ENCODE measurements around the gene M6PR. TPM values are rescaled to one million over a fixed set of nuclear protein-coding genes. Genes with fewer than 3 reads are reported as not detected.

M6PR gene
- total RNA-seq, 1 experiment from 2014 or later = 241 TPM

- Mint-ChIP-seq H3K4me3 (ENCODE audit: low read depth, unreplicated experiment) (no peak overlapping the region), H3K27ac (ENCODE audit: unreplicated experiment) (no peak overlapping the region), H3K9me3 (ENCODE audit: low read depth, unreplicated experiment) (peaks cover 7% of the 10 kb centered on the region), H3K4me1 (ENCODE audit: low read depth, unreplicated experiment) (no peaks in the 10 kb centered on the region), H3K27me3 (ENCODE audit: unreplicated experiment) (no peaks in the 10 kb centered on the region), H3K36me3 (ENCODE audit: insufficient read depth, unreplicated experiment) (no peaks in the 10 kb centered on the region)
- no peak for TF ChIP-seq CTCF (IDR thresholded peaks at IDR 0.05; ENCODE audit: unreplicated experiment)
- CTCF ChIA-PET = no interaction called here
- no peak for DNase-seq
- intact Hi-C loops (cut with micrococcal nuclease; ENCODE audit: unreplicated experiment) = no loop called here
- no TSS peak for BruUV-seq (replicated peaks)
These were observed 20.5 kb upstream of the M6PR start for GRCh38 chr12:8969861-8970411.

DNA sequence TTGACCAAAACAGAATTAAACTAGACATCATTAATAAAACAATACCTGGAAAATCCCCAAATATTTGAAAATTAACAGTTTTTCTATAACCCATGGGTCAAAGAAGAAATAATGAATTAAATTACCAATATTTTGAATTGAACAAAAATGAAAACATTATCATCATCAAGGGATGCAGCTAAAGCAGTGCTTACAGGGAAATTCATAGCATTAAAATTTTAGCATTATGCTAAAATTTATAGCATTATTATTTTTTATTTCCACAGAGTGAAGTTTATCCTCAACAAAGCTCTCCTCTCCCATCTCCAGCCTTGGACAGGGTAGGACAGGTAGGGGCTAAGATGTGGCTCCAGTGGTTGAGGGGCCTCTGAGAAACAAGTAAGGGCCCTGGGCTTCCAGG, 19.3 kb upstream of the M6PR start:
- peaks cover 9% of the 10 kb centered on the region for H3K9me3 Mint-ChIP-seq (ENCODE audit: low read depth, unreplicated experiment)
- no peak for TF ChIP-seq CTCF (IDR thresholded peaks at IDR 0.05; ENCODE audit: unreplicated experiment)
- intact Hi-C loops (cut with micrococcal nuclease; ENCODE audit: unreplicated experiment) = no loop called here
- BruUV-seq (replicated peaks) = no TSS peak
- no peaks in the 10 kb centered on the region for H3K36me3 Mint-ChIP-seq (ENCODE audit: insufficient read depth, unreplicated experiment)
- CTCF ChIA-PET = no interaction called here
- H3K4me3 Mint-ChIP-seq (ENCODE audit: low read depth, unreplicated experiment) = no peak overlapping the region
- no peak for DNase-seq
- H3K4me1 Mint-ChIP-seq (ENCODE audit: low read depth, unreplicated experiment) = no peaks in the 10 kb centered on the region
- no peaks in the 10 kb centered on the region for H3K27me3 Mint-ChIP-seq (ENCODE audit: unreplicated experiment)
- H3K27ac Mint-ChIP-seq (ENCODE audit: unreplicated experiment) = no peak overlapping the region

GRCh38 chr12:8960176-8960575, 10.7 kb upstream of the M6PR start:
- H3K9me3 Mint-ChIP-seq (ENCODE audit: low read depth, unreplicated experiment) = peaks cover 2% of the 10 kb centered on the region
- CTCF ChIA-PET = interaction anchor here (0.6 kb wide), 1 partner anchor 64 kb away, joined by 3 read pairs; no protein-coding TSS in a partner anchor
- no peak overlapping the region for H3K27ac Mint-ChIP-seq (ENCODE audit: unreplicated experiment)
- H3K27me3 Mint-ChIP-seq (ENCODE audit: unreplicated experiment) = no peaks in the 10 kb centered on the region
- H3K4me1 Mint-ChIP-seq (ENCODE audit: low read depth, unreplicated experiment) = no peaks in the 10 kb centered on the region
- no peak overlapping the region for H3K4me3 Mint-ChIP-seq (ENCODE audit: low read depth, unreplicated experiment)
- intact Hi-C loops (cut with micrococcal nuclease; ENCODE audit: unreplicated experiment) = no loop called here
- TF ChIP-seq CTCF (IDR thresholded peaks at IDR 0.05; ENCODE audit: unreplicated experiment) = no peak
- BruUV-seq (replicated peaks) = no TSS peak
- no peaks in the 10 kb centered on the region for H3K36me3 Mint-ChIP-seq (ENCODE audit: insufficient read depth, unreplicated experiment)
- no peak for DNase-seq

DNA sequence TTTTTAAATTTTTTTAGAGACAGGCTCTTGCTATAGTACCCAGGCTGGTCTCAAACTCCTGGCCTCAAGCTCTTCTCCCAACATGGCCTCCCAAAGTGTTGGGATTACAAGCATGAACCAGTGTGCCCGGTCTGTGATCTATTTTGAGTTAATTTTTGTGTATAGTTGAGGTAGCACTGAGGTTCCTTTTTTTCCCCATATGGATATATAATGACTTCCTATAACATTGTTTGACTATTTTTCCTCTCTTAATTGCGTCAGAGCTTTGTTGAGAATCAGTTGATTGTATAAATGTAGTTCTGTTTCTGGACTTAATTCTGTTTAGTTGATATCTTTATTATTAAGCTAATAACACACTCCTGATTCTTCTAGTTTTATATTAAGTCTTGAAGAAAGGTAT, 8.6 kb upstream of the M6PR start:
- CTCF ChIA-PET = no interaction called here
- peaks cover 2% of the 10 kb centered on the region for H3K9me3 Mint-ChIP-seq (ENCODE audit: low read depth, unreplicated experiment)
- no peaks in the 10 kb centered on the region for H3K27me3 Mint-ChIP-seq (ENCODE audit: unreplicated experiment)
- no peak for DNase-seq
- no peaks in the 10 kb centered on the region for H3K36me3 Mint-ChIP-seq (ENCODE audit: insufficient read depth, unreplicated experiment)
- no TSS peak for BruUV-seq (replicated peaks)
- H3K27ac Mint-ChIP-seq (ENCODE audit: unreplicated experiment) = no peak overlapping the region
- no peaks in the 10 kb centered on the region for H3K4me1 Mint-ChIP-seq (ENCODE audit: low read depth, unreplicated experiment)
- no peak overlapping the region for H3K4me3 Mint-ChIP-seq (ENCODE audit: low read depth, unreplicated experiment)
- intact Hi-C loops (cut with micrococcal nuclease; ENCODE audit: unreplicated experiment) = no loop called here
- TF ChIP-seq CTCF (IDR thresholded peaks at IDR 0.05; ENCODE audit: unreplicated experiment) = no peak
